Right cardiac atrium (tissue), 5 donors: ENCODE measurements around the gene DCP1A. TPM values are rescaled to one million over a fixed set of nuclear protein-coding genes. Genes with fewer than 3 reads are reported as not detected.
"Not testable (repeated sequence)": the region's sequence is repeated elsewhere in the genome, so short reads cannot be mapped to it uniquely, and the experiment has no call there.

Experiments used
- ATAC-seq, 2 donors: fragments of 200-7000 bp; cut with Tn5 transposase; one replicate each; pipeline versions ENCODE4 v1.8.0 to v1.9.1; 2020; ENCODE audit warnings: moderate library complexity in 2 of 2, mild to moderate bottlenecking in 1 of 2
- DNase-seq, 3 donors: peaks; one replicate each; pipeline ENCODE4 v3.0.0-alpha.2; 2020
- H3K27ac ChIP-seq: one replicate; pipeline ENCODE4 v1.5.1; 2013; ENCODE audit warnings: mild to moderate bottlenecking, low read length, control low read depth, moderate library complexity
- H3K27me3 ChIP-seq: one replicate; pipeline ENCODE4 v1.6.1; 2013; ENCODE audit not compliant: control insufficient read depth, insufficient read depth
- H3K4me1 ChIP-seq: one replicate; pipeline ENCODE4 v1.6.1; 2013; ENCODE audit warnings: low read length; ENCODE audit not compliant: control insufficient read depth, insufficient read depth
- H3K4me3 ChIP-seq: one replicate; pipeline ENCODE4 v1.5.1; 2013; ENCODE audit warnings: low read length, control low read depth
- H3K9me3 ChIP-seq: one replicate; pipeline ENCODE4 v1.6.1; 2013; ENCODE audit warnings: low read length; ENCODE audit not compliant: control insufficient read depth
- WGBS: extraction: QIAGEN DNeasy Blood & Tissue Kit; methylation state at CpG from one replicate; pipeline ENCODE4 v1.1.7; 2013; 5-methylcytosine and 5-hydroxymethylcytosine counted together
- intact Hi-C, 4 donors: fragments of 100-400 bp; cut with DNase I; formaldehyde crosslinking; loops; one replicate each; pipeline versions ENCODE4 v1.11.0 to v1.14.0; 2022 to 2023
- polyA plus RNA-seq: library from polyadenylated mRNA; stranded (reverse); fragments of 200-250 nt; gene quantifications from one replicate; pipeline ENCODE4 v1.2.3, GENCODE V29; 2013
- total RNA-seq, 4 donors: library from RNA; stranded (reverse); fragmentation: NEBNext Ultra II Directional; extraction: Animal tissue kit (Norgen Biotek cat#: 25700); gene quantifications; one replicate each; pipeline ENCODE4 v1.2.1, GENCODE V29; 2021
- donor health status: healthy with polysubstance abuse.
- donor health status: DM: no; HTN: yes; CAD: no.
- donor health status: DM: no; HTN: no; CAD: no.
- donor health status: DM: no; HTN: yes; CAD: no; lungs with severe emphysema.
- donor health status: DM: yes; HTN: yes; CAD: no.

DCP1A gene
- total and polyA plus RNA-seq, 5 donors = 6.0 to 28.7 (median 21.8) TPM

- H3K4me1 ChIP-seq = peaks cover 11% of the 10 kb centered on the region
- ATAC-seq = peak; percentile 47 to 56
- WGBS = 0% methylated on average over 44 of the region's 44 CpGs
- no peaks in the 10 kb centered on the region for H3K9me3 ChIP-seq
- H3K4me3 ChIP-seq = peak overlapping the region; percentile 59
- intact Hi-C loops = no loop called here
- H3K27me3 ChIP-seq = no peaks in the 10 kb centered on the region
- peak in 2 of 3 donors; percentile 45 to 81 for DNase-seq
- H3K27ac ChIP-seq = peak overlapping the region; percentile 45
Measured at GRCh38 chr3:53255423-53255774, 91.9 kb downstream of the DCP1A start.

DNA sequence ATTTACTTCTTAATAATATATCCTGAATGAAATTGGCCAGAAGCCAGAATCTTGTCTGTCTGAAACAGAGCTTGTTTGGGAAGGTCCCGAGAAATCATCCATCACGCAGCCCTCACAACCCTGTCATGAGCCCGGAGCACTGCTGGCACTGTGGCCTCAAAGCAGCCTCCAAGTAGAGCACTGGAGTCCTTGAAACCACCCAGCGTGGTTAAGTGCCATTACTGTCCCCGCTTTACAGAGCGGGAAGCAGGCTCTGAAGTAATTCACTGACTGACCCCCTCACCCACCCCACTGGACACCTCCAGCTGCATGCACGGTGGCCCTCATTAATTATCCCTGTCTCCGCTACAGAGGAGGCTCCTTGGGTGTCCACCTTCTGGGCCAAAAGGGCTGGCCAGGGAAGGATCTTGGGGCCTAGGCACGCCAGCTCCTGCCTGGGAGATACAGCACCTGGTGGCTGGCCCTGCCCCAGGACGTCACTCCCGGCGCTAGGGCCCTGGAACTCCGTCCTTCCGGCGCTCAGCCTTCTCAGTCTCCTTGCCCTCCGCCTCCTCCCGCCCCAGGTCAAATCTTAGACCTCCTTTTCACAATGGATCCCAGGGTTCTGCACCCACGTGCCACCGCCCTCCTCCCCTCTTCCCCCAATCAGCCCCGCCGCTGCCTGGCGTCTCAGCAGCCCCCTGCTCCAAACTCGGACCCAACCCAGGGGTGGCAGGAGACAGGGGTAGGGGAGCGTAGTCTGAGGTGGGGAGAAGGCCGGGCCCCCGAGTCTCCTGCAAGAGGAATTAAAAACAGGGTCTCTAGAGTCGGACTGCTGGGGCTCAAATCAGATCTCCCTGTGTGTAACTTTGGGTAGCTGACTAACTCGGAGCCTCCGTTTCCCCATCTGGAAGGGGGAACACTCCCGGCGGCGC is 92.6 kb downstream of the DCP1A start:
- H3K4me3 ChIP-seq = peak overlapping the region; percentile 59
- 3% methylated on average over 32 of the region's 32 CpGs for WGBS
- DNase-seq (peak; percentile 67 to 85 (median 85)), ATAC-seq (peak; percentile 61 to 71)
- H3K4me1 ChIP-seq = peaks cover 11% of the 10 kb centered on the region
- intact Hi-C loops = no loop called here
- peak overlapping the region; percentile 45 for H3K27ac ChIP-seq
- no peaks in the 10 kb centered on the region for H3K9me3 ChIP-seq
- H3K27me3 ChIP-seq = no peaks in the 10 kb centered on the region

DNA sequence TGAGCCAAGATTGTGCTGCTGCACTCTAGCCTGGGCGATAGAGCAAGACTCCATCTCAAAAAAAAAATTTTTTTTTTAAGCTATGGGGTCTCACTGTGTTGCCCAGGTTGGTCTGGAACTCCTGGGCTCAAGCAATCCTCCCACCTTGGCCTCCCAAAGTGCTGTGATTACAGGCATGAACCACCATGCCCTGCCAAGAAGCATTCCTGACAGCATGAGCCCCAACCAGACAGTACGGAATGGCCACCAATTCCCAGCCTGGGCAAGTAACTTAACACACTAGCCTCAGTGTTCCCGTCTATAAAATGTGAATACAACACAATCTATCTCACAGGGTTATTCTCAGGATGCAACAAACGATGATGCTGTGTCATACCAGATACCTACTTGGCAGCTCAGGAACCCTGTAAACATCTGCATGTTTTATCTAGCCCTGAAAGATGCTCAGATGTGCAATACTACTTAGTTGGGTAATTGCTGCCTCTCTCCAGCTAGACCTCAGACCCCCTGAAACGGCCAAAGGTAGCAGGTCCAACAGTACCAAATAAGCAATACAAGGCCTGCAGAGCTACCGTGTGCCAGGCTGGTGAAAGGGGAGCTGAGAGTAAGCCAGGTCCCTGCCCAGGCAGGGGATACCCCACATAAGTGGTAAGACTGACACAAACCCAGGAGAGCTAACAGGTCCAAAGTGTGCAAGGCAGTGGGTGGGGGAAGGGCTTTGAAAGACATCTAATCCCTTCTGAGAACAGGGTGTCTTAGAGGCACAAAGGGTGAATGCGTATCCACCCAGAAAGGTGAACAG is 93.4 kb downstream of the DCP1A start:
- H3K4me3 ChIP-seq = peak overlapping the region; percentile 59
- WGBS = 80% methylated on average over 7 of the region's 7 CpGs
- peaks cover 13% of the 10 kb centered on the region for H3K4me1 ChIP-seq
- H3K27me3 ChIP-seq = no peaks in the 10 kb centered on the region
- no peak for ATAC-seq
- no peak overlapping the region for H3K27ac ChIP-seq
- intact Hi-C loops = no loop called here
- no peak for DNase-seq
- H3K9me3 ChIP-seq = no peaks in the 10 kb centered on the region

GRCh38 chr3:53252947-53253322 is 94.4 kb downstream of the DCP1A start:
- H3K9me3 ChIP-seq, intact Hi-C loops, ATAC-seq, H3K27ac ChIP-seq, H3K4me3 ChIP-seq, H3K27me3 ChIP-seq, DNase-seq: not testable (repeated sequence)
- 85% methylated on average over 8 of the region's 8 CpGs for WGBS
- H3K4me1 ChIP-seq = peaks cover 13% of the 10 kb centered on the region

DNA sequence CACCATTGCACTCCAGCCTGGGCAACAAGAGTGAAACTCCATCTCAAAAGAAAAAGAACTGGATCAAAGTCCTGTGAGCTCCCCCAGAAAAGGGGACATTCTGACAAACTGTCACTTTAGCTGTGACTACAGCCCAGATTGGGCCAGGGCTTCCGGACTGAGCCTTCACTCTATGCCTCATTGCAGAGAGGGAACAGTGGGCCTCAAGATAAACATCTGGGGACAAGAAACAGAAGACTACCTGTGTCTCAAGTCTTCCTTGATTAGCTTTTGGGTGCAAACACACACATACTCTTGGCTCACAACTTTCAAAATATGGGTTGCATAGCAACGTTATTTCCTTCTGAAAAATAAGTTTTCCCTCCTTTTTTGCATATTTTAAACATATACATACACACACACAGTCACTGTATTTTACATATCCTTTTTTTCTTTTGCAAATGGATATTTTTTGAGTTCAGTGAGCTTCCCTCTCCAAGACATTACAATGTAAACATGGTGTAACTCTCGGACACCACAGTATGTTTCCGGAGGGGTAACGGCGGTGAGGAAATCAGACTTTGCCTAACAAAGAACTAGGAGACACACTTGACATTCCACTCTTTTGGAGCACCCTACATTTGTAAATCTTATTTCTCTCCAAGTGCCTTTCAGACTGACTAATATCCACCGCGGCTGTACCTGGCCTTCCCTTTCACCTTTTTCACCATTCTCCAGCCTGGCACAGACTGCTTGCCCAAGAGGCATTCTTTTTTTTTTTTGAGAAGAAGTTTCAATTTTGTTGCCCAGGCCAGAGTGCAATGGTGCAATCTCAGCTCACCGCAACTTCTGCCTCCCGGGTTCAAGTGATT is 95.0 kb downstream of the DCP1A start:
- no peak for ATAC-seq
- H3K4me1 ChIP-seq = peaks cover 13% of the 10 kb centered on the region
- intact Hi-C loops = no loop called here

DNA sequence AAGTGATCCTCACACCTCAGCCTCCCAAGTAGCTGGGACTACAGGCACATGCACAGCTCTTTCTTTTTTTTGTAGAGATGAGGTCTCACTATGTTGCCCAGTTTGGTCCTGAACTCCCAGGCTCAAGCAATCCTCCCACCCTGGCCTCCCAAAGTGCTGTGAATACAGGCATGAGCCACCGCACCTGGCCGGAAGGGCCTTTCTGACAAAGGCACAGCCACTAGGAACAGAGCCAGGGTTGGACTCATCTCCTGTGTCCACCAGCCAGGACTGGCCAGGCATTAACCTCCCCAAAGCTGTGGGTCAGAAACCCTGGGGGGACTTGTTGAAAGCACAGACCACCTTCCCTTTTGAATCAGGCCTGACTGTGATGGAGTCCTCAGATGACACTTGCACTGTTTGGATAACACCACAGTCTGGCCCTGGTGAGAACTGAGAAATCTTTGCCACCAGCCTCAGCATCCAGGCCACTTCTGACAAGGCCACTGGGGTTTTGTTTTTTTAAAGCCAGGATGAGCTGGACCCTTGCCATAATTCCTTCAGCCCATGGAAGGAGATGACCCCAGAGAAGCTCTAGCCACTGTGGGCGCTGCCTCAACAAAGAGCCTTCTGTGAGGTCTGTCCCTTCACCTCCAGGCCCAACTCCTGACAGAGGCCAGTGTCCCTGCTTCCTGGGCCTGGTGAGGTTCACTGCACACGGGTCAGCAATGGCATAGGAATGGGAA is 96.3 kb downstream of the DCP1A start:
- intact Hi-C loops = no loop called here
- Histone ChIP-seq H3K9me3 (no peaks in the 10 kb centered on the region), H3K27me3 (no peaks in the 10 kb centered on the region), H3K4me3 (no peak overlapping the region), H3K27ac (peak overlapping the region; percentile 25), H3K4me1 (peaks cover 13% of the 10 kb centered on the region)
- 78% methylated on average over 4 of the region's 4 CpGs for WGBS
- ATAC-seq (no peak), DNase-seq (peak in 2 of 3 donors; percentile 7 to 48)

More for the DNA sequence above, 95.0 kb downstream of the DCP1A start:
- no peaks in the 10 kb centered on the region for H3K27me3 ChIP-seq
- WGBS = 64% methylated on average over 10 of the region's 10 CpGs
- no peak overlapping the region for H3K27ac ChIP-seq
- DNase-seq = peak in 2 of 3 donors; percentile 12 to 43
- H3K4me3 ChIP-seq = no peak overlapping the region
- no peaks in the 10 kb centered on the region for H3K9me3 ChIP-seq

DNA sequence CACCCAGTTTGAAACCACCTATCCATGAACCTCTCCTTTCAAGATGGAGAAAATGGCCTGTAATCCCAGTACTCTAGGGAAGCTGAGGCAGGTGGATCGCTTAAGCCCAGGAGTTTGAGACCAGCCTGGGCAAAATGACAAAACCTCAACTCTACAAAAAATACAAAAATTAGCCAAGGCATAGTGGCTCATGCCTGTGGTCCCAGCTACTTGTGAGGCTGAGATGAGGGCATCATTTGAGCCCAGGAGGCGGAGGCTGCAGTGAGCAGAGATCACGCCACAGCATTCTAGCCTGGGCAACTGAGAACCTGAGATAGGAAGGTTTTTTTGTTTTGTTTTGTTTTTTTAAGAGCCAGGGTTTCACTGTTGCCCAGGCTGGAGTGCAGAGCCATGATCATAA is 96.9 kb downstream of the DCP1A start:
- peaks cover 13% of the 10 kb centered on the region for H3K4me1 ChIP-seq
- no peaks in the 10 kb centered on the region for H3K27me3 ChIP-seq
- H3K27ac ChIP-seq = no peak overlapping the region
- H3K9me3 ChIP-seq = no peaks in the 10 kb centered on the region
- WGBS = 94% methylated on average over 3 of the region's 3 CpGs
- H3K4me3 ChIP-seq = no peak overlapping the region
- intact Hi-C loops = no loop called here
- DNase-seq = peak in 1 of 3 donors; percentile 6
- no peak for ATAC-seq

DNA sequence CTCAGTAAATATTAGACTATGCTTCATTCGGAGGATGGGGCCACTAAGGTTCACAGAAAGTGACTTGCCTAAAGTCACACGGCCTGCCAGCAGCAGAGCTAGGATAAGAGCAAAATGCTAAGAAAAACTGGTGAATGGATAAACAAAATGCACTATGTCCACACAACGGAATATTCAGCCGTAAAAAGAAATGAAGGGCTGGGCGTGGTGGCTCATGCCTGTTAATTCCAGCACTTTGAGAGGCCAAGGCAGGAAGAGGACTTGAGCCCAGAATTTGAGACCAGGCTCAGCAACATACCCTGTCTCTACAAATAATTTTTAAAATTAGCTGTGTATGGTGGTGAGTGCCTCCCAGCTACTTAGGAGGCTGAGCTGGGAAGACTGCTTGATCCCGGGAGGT is 99.2 kb downstream of the DCP1A start:
- H3K27ac ChIP-seq = no peak overlapping the region
- H3K4me3 ChIP-seq = no peak overlapping the region
- no peaks in the 10 kb centered on the region for H3K9me3 ChIP-seq
- no peaks in the 10 kb centered on the region for H3K27me3 ChIP-seq
- no peak for DNase-seq
- 88% methylated on average over 6 of the region's 6 CpGs for WGBS
- intact Hi-C loops = no loop called here
- no peak for ATAC-seq
- H3K4me1 ChIP-seq = peaks cover 14% of the 10 kb centered on the region

DNA sequence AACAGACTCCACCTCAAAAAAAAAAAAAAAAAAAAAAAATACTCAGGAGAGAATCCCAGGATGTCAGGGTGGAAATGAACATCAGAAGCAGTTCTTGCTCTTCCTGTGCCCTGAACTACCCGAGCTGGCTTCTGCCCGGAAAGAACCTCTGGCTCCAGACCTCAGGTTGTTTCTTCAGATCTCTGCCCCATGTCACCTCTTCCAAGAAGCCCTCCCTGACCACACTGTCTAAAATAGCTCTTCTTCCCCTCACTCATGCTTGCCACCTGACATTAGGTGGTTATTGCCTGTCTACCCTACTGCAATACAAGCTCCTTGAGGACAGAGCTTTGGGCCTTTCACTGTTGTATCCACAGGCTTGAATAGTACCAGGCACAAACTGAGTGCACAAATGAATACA is 99.7 kb downstream of the DCP1A start:
- DNase-seq = no peak
- H3K27ac ChIP-seq = no peak overlapping the region
- intact Hi-C loops = no loop called here
- H3K9me3 ChIP-seq = no peaks in the 10 kb centered on the region
- H3K4me3 ChIP-seq = no peak overlapping the region
- no peaks in the 10 kb centered on the region for H3K27me3 ChIP-seq
- ATAC-seq = no peak
- 72% methylated on average over 2 of the region's 2 CpGs for WGBS
- peaks cover 17% of the 10 kb centered on the region for H3K4me1 ChIP-seq

GRCh38 chr3:53244271-53244670 is 103.1 kb downstream of the DCP1A start:
- Histone ChIP-seq H3K27me3 (no peaks in the 10 kb centered on the region), H3K4me3 (no peak overlapping the region), H3K9me3 (no peaks in the 10 kb centered on the region), H3K4me1 (peaks cover 15% of the 10 kb centered on the region), H3K27ac (no peak overlapping the region)
- intact Hi-C loops = no loop called here
- no peak for ATAC-seq
- 76% methylated on average over 8 of the region's 8 CpGs for whole genome bisulfite sequencing
- peak in 1 of 3 donors; percentile 50 for DNase-seq
